ENCODE results near the gene PRDM12.
A peak's percentile ranks its signal among the peaks of the same experiment; 100 is the strongest.

PRDM12 gene

GRCh38 chr9:130665029-130665430 lies 636 bp downstream of the PRDM12 start:
- H2BK15ac ChIP-seq (ENCODE audit: low read length): no peak overlapping the region
- WGBS, 2 donors (ENCODE audit: extremely low coverage in 2 of 2, insufficient read length in 2 of 2, insufficient replicate concordance in 1 of 2): no CpG with 5 or more reads among the region's 26 CpGs
- H3K14ac ChIP-seq (ENCODE audit: low read length): no peak overlapping the region
- peak overlapping the region; percentile 45 for H3K4me2 ChIP-seq (ENCODE audit: insufficient read depth, low read length, poor library complexity, severe bottlenecking)
- H2AFZ ChIP-seq (ENCODE audit: low read length): peak overlapping the region; percentile 75
- H3K79me1 ChIP-seq (ENCODE audit: low read depth, low read length): no peaks in the 10 kb centered on the region
- peak overlapping the region; percentile 31 for H2BK120ac ChIP-seq (ENCODE audit: low read depth, low read length)
- H4K8ac ChIP-seq (ENCODE audit: low read depth, low read length): no peak overlapping the region
- DNase-seq (ENCODE audit: low spot score): peak; percentile 20
- H3K23ac ChIP-seq (ENCODE audit: low read depth, low read length, poor library complexity): no peak overlapping the region
- no peak overlapping the region for H2BK5ac ChIP-seq (ENCODE audit: low read length)
- H3K27ac ChIP-seq (replicated peaks; ENCODE audit: low read length): no peak overlapping the region
- peak overlapping the region; percentile 94 for H2AK5ac ChIP-seq (ENCODE audit: low read depth, low read length)
- peaks cover 62 to 93% (median 91%) of the 10 kb centered on the region in 3 experiments for H3K27me3 ChIP-seq (ENCODE audit: control insufficient read depth in 3 of 3, insufficient read depth in 3 of 3, low read depth in 1 of 3, low read length in 3 of 3)
- no peak overlapping the region for H3K4me3 ChIP-seq (ENCODE audit: low read length in 2 of 2)
- peaks cover 7 to 24% of the 10 kb centered on the region in 2 donors for H3K4me1 ChIP-seq (ENCODE audit: control insufficient read depth in 2 of 2, insufficient read depth in 1 of 2, low read depth in 1 of 2, low read length in 2 of 2)
- H3K36me3 ChIP-seq (replicated peaks in 1 of 2; ENCODE audit: control insufficient read depth in 2 of 2, insufficient read depth in 2 of 2, low read length in 2 of 2): no peaks in the 10 kb centered on the region
- H3K9ac ChIP-seq (ENCODE audit: low read depth, low read length, poor library complexity): no peak overlapping the region
- H3K9me3 ChIP-seq (replicated peaks in 1 of 2; ENCODE audit: control insufficient read depth in 2 of 2, insufficient read depth in 1 of 2, low read depth in 1 of 2, low read length in 2 of 2): peaks cover 0 to 2% of the 10 kb centered on the region in 2 donors
- no peak overlapping the region for H4K91ac ChIP-seq (ENCODE audit: low read depth, low read length, poor library complexity)
- no peak overlapping the region for H3K4ac ChIP-seq (ENCODE audit: low read length)
- no peak overlapping the region for H2BK12ac ChIP-seq (ENCODE audit: low read length)
- H3K18ac ChIP-seq (ENCODE audit: low read length): peak overlapping the region; percentile 27

- Histone ChIP-seq H3K27me3 (ENCODE audit: control insufficient read depth in 3 of 3, insufficient read depth in 3 of 3, low read depth in 1 of 3, low read length in 3 of 3) (peaks cover 58 to 93% (median 86%) of the 10 kb centered on the region in 3 experiments), H3K18ac (ENCODE audit: low read length) (peak overlapping the region; percentile 92), H3K23ac (ENCODE audit: low read depth, low read length, poor library complexity) (no peak overlapping the region), H2BK15ac (ENCODE audit: low read length) (no peak overlapping the region), H2BK12ac (ENCODE audit: low read length) (no peak overlapping the region), H3K4me2 (ENCODE audit: insufficient read depth, low read length, poor library complexity, severe bottlenecking) (peak overlapping the region; percentile 50), H3K9ac (ENCODE audit: low read depth, low read length, poor library complexity) (no peak overlapping the region), H4K91ac (ENCODE audit: low read depth, low read length, poor library complexity) (no peak overlapping the region), H3K4me3 (ENCODE audit: low read length in 2 of 2) (peak overlapping the region in 1 of 2 donors; percentile 3), H3K36me3 (replicated peaks in 1 of 2; ENCODE audit: control insufficient read depth in 2 of 2, insufficient read depth in 2 of 2, low read length in 2 of 2) (no peaks in the 10 kb centered on the region), H3K4me1 (ENCODE audit: control insufficient read depth in 2 of 2, insufficient read depth in 1 of 2, low read depth in 1 of 2, low read length in 2 of 2) (peaks cover 7 to 24% of the 10 kb centered on the region in 2 donors), H3K4ac (ENCODE audit: low read length) (no peak overlapping the region), H3K9me3 (replicated peaks in 1 of 2; ENCODE audit: control insufficient read depth in 2 of 2, insufficient read depth in 1 of 2, low read depth in 1 of 2, low read length in 2 of 2) (peaks cover 0 to 2% of the 10 kb centered on the region in 2 donors), H3K14ac (ENCODE audit: low read length) (no peak overlapping the region), H2AFZ (ENCODE audit: low read length) (no peak overlapping the region), H4K8ac (ENCODE audit: low read depth, low read length) (no peak overlapping the region), H2AK5ac (ENCODE audit: low read depth, low read length) (peak overlapping the region; percentile 82), H2BK120ac (ENCODE audit: low read depth, low read length) (no peak overlapping the region), H3K27ac (replicated peaks; ENCODE audit: low read length) (no peak overlapping the region), H3K79me1 (ENCODE audit: low read depth, low read length) (no peaks in the 10 kb centered on the region), H2BK5ac (ENCODE audit: low read length) (no peak overlapping the region)
- no peak for DNase-seq (ENCODE audit: low spot score)
- WGBS, 2 donors (ENCODE audit: extremely low coverage in 2 of 2, insufficient read length in 2 of 2, insufficient replicate concordance in 1 of 2): no CpG with 5 or more reads among the region's 61 CpGs
These were observed 1.3 kb downstream of the PRDM12 start for GRCh38 chr9:130665431-130666392.

DNA sequence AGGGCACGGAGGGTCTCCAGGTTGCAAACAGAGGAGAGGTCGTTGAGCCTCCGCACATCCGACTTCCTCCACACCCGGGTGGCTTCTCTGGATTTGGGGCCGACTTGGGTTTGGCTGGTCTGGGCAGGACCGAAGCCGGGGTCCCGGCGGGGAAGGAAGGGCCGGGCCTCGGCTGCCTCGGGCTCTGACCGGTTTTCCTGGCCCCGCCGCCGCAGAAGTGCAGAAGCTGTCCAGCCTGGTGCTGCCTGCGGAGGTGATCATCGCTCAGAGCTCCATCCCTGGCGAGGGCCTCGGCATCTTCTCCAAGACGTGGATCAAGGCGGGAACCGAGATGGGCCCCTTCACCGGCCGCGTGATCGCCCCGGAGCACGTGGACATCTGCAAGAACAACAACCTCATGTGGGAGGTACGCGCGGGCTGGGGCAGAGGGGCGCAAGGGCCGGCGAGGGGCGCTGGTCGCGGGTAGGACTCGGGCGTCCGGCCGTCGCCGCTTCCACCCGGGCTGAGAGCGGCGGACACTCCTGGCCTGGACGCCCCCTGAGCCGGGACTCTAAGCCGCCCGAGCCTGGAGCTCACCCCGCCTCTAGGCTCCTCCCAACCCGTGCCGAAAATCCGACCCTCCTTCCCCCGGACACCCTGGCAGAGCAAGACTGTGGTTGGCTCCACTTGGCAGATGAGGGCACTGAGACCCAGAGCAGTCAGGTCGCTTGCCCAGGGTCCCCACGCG lies 2.2 kb downstream of the PRDM12 start:
- Histone ChIP-seq H3K18ac (ENCODE audit: low read length) (peak overlapping the region; percentile 73), H2BK15ac (ENCODE audit: low read length) (peak overlapping the region; percentile 62), H3K36me3 (replicated peaks in 1 of 2; ENCODE audit: control insufficient read depth in 2 of 2, insufficient read depth in 2 of 2, low read length in 2 of 2) (no peaks in the 10 kb centered on the region), H3K4me3 (ENCODE audit: low read length in 2 of 2) (no peak overlapping the region), H3K27me3 (ENCODE audit: control insufficient read depth in 3 of 3, insufficient read depth in 3 of 3, low read depth in 1 of 3, low read length in 3 of 3) (peaks cover 49 to 91% (median 78%) of the 10 kb centered on the region in 3 experiments), H2AK5ac (ENCODE audit: low read depth, low read length) (peak overlapping the region; percentile 24), H4K8ac (ENCODE audit: low read depth, low read length) (no peak overlapping the region), H3K4me1 (ENCODE audit: control insufficient read depth in 2 of 2, insufficient read depth in 1 of 2, low read depth in 1 of 2, low read length in 2 of 2) (peaks cover 3 to 20% of the 10 kb centered on the region in 2 donors), H3K14ac (ENCODE audit: low read length) (no peak overlapping the region), H2BK5ac (ENCODE audit: low read length) (no peak overlapping the region), H3K79me1 (ENCODE audit: low read depth, low read length) (no peaks in the 10 kb centered on the region), H2BK120ac (ENCODE audit: low read depth, low read length) (no peak overlapping the region), H3K9me3 (replicated peaks in 1 of 2; ENCODE audit: control insufficient read depth in 2 of 2, insufficient read depth in 1 of 2, low read depth in 1 of 2, low read length in 2 of 2) (peaks cover 0 to 2% of the 10 kb centered on the region in 2 donors), H3K4me2 (ENCODE audit: insufficient read depth, low read length, poor library complexity, severe bottlenecking) (peak overlapping the region; percentile 50), H3K23ac (ENCODE audit: low read depth, low read length, poor library complexity) (peak overlapping the region; percentile 46), H2AFZ (ENCODE audit: low read length) (peak overlapping the region; percentile 39), H3K27ac (replicated peaks; ENCODE audit: low read length) (no peak overlapping the region), H2BK12ac (ENCODE audit: low read length) (peak overlapping the region; percentile 60), H3K9ac (ENCODE audit: low read depth, low read length, poor library complexity) (no peak overlapping the region), H4K91ac (ENCODE audit: low read depth, low read length, poor library complexity) (no peak overlapping the region), H3K4ac (ENCODE audit: low read length) (no peak overlapping the region)
- no peak for DNase-seq (ENCODE audit: low spot score)
- no CpG with 5 or more reads among the region's 60 CpGs for WGBS, 2 donors (ENCODE audit: extremely low coverage in 2 of 2, insufficient read length in 2 of 2, insufficient replicate concordance in 1 of 2)

DNA sequence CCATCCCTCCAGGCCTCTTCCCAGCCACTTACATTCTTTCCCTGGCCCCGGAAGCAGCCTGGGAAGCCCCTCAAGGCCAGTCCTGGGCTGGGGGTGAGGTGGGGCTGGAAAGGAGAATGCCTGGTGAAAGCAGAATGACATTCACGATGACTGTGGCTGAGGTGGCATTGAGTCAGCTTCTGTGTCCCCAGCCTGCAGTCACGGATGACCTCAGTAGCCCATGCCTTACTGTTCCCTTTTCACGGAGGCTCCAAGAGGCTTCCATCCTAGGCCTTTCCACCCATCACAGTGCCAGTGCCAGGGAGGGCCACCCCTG lies 2.7 kb downstream of the PRDM12 start:
- no peak for DNase-seq (ENCODE audit: low spot score)
- H4K8ac ChIP-seq (ENCODE audit: low read depth, low read length): no peak overlapping the region
- H2AK5ac ChIP-seq (ENCODE audit: low read depth, low read length): peak overlapping the region; percentile 24
- peak overlapping the region; percentile 62 for H2BK15ac ChIP-seq (ENCODE audit: low read length)
- H3K9me3 ChIP-seq (replicated peaks in 1 of 2; ENCODE audit: control insufficient read depth in 2 of 2, insufficient read depth in 1 of 2, low read depth in 1 of 2, low read length in 2 of 2): peaks cover 0 to 2% of the 10 kb centered on the region in 2 donors
- H3K9ac ChIP-seq (ENCODE audit: low read depth, low read length, poor library complexity): no peak overlapping the region
- H3K14ac ChIP-seq (ENCODE audit: low read length): no peak overlapping the region
- no peak overlapping the region for H3K27ac ChIP-seq (replicated peaks; ENCODE audit: low read length)
- no peak overlapping the region for H2BK12ac ChIP-seq (ENCODE audit: low read length)
- H2AFZ ChIP-seq (ENCODE audit: low read length): no peak overlapping the region
- no peak overlapping the region for H4K91ac ChIP-seq (ENCODE audit: low read depth, low read length, poor library complexity)
- no peak overlapping the region for H3K4me2 ChIP-seq (ENCODE audit: insufficient read depth, low read length, poor library complexity, severe bottlenecking)
- H3K18ac ChIP-seq (ENCODE audit: low read length): peak overlapping the region; percentile 73
- no peak overlapping the region for H3K4me3 ChIP-seq (ENCODE audit: low read length in 2 of 2)
- peaks cover 44 to 91% (median 73%) of the 10 kb centered on the region in 3 experiments for H3K27me3 ChIP-seq (ENCODE audit: control insufficient read depth in 3 of 3, insufficient read depth in 3 of 3, low read depth in 1 of 3, low read length in 3 of 3)
- no peaks in the 10 kb centered on the region for H3K36me3 ChIP-seq (replicated peaks in 1 of 2; ENCODE audit: control insufficient read depth in 2 of 2, insufficient read depth in 2 of 2, low read length in 2 of 2)
- H3K4me1 ChIP-seq (ENCODE audit: control insufficient read depth in 2 of 2, insufficient read depth in 1 of 2, low read depth in 1 of 2, low read length in 2 of 2): peaks cover 3 to 17% of the 10 kb centered on the region in 2 donors
- WGBS, 2 donors (ENCODE audit: extremely low coverage in 2 of 2, insufficient read length in 2 of 2, insufficient replicate concordance in 1 of 2): no CpG with 5 or more reads among the region's 4 CpGs
- no peak overlapping the region for H2BK120ac ChIP-seq (ENCODE audit: low read depth, low read length)
- no peak overlapping the region for H2BK5ac ChIP-seq (ENCODE audit: low read length)
- peak overlapping the region; percentile 46 for H3K23ac ChIP-seq (ENCODE audit: low read depth, low read length, poor library complexity)
- no peaks in the 10 kb centered on the region for H3K79me1 ChIP-seq (ENCODE audit: low read depth, low read length)
- no peak overlapping the region for H3K4ac ChIP-seq (ENCODE audit: low read length)
